Neuronal stem cell (in vitro differentiated cells): ENCODE measurements around the gene RELN. TPM values are rescaled to one million over a fixed set of nuclear protein-coding genes. Genes with fewer than 3 reads are reported as not detected.

Experiments
- DNase-seq: peaks from one replicate; pipeline ENCODE4 v3.0.0-alpha.2; 2013; ENCODE audit warnings: low spot score
- H2AFZ ChIP-seq: one replicate; pipeline ENCODE4 v1.6.1; 2013; ENCODE audit warnings: mild to moderate bottlenecking, low read length, inconsistent platforms
- H2AK5ac ChIP-seq: 2 replicates; pipeline ENCODE4 v1.6.1; 2013; ENCODE audit warnings: low read depth, mild to moderate bottlenecking, inconsistent platforms, low read length, moderate library complexity, mixed read lengths
- H2BK120ac ChIP-seq: 2 replicates; pipeline ENCODE4 v1.6.1; 2013; ENCODE audit warnings: low read depth, mild to moderate bottlenecking, inconsistent platforms, low read length, moderate library complexity, mixed read lengths
- H2BK12ac ChIP-seq: one replicate; pipeline ENCODE4 v1.6.1; 2013; ENCODE audit warnings: low read length, inconsistent platforms
- H2BK15ac ChIP-seq: 2 replicates; pipeline ENCODE4 v1.6.1; 2013; ENCODE audit warnings: mild to moderate bottlenecking, low read length, inconsistent platforms, mixed read lengths
- H2BK5ac ChIP-seq: one replicate; pipeline ENCODE4 v1.6.1; 2013; ENCODE audit warnings: inconsistent platforms, mild to moderate bottlenecking, low read length, moderate library complexity
- H3K14ac ChIP-seq: one replicate; pipeline ENCODE4 v1.6.1; 2013; ENCODE audit warnings: low read length, inconsistent platforms
- H3K18ac ChIP-seq: 2 replicates; pipeline ENCODE4 v1.6.1; 2013; ENCODE audit warnings: low read length, inconsistent platforms
- H3K23ac ChIP-seq: 2 replicates; pipeline ENCODE4 v1.6.1; 2013; ENCODE audit warnings: low read depth, mild to moderate bottlenecking, mixed read lengths, low read length, inconsistent platforms; ENCODE audit not compliant: poor library complexity
- H3K27ac ChIP-seq: replicated peaks from 3 replicates; pipeline ENCODE4 v1.5.1; 2013; ENCODE audit warnings: low read length, inconsistent platforms
- H3K27me3 ChIP-seq, 3 experiments: 2 replicates each; pipeline ENCODE4 v1.6.1; 2013; ENCODE audit warnings: low read length in 3 of 3, mild to moderate bottlenecking in 2 of 3, inconsistent platforms in 1 of 3, low read depth in 1 of 3, mixed read lengths in 1 of 3, moderate library complexity in 1 of 3; ENCODE audit not compliant: control insufficient read depth in 3 of 3, insufficient read depth in 3 of 3
- H3K36me3 ChIP-seq, 2 donors: replicated peaks in 1 of 2; 2 replicates each; pipeline ENCODE4 v1.6.1; 2013; ENCODE audit warnings: low read length in 2 of 2; ENCODE audit not compliant: control insufficient read depth in 2 of 2, insufficient read depth in 2 of 2
- H3K4ac ChIP-seq: 2 replicates; pipeline ENCODE4 v1.6.1; 2013; ENCODE audit warnings: inconsistent platforms, mild to moderate bottlenecking, low read length, moderate library complexity
- H3K4me1 ChIP-seq, 2 donors: 1 replicate in 1 of 2; 2 replicates in 1 of 2; pipeline ENCODE4 v1.6.1; 2013; ENCODE audit warnings: low read length in 2 of 2, low read depth in 1 of 2; ENCODE audit not compliant: control insufficient read depth in 2 of 2, insufficient read depth in 1 of 2
- H3K4me2 ChIP-seq: one replicate; pipeline ENCODE4 v1.6.1; 2013; ENCODE audit warnings: mild to moderate bottlenecking, low read length, inconsistent platforms; ENCODE audit not compliant: insufficient read depth, poor library complexity, severe bottlenecking
- H3K4me3 ChIP-seq, 2 donors: 2 replicates each; pipeline ENCODE4 v1.5.1; 2013; ENCODE audit warnings: low read length in 2 of 2, mild to moderate bottlenecking in 2 of 2, inconsistent platforms in 1 of 2, moderate library complexity in 1 of 2
- H3K79me1 ChIP-seq: one replicate; pipeline ENCODE4 v1.6.1; 2013; ENCODE audit warnings: low read depth, mild to moderate bottlenecking, inconsistent platforms, low read length, moderate library complexity
- H3K9ac ChIP-seq: one replicate; pipeline ENCODE4 v1.6.1; 2013; ENCODE audit warnings: mild to moderate bottlenecking, low read depth, low read length, inconsistent platforms; ENCODE audit not compliant: poor library complexity
- H3K9me3 ChIP-seq, 2 donors: replicated peaks in 1 of 2; 2 replicates each; pipeline versions ENCODE3 to v1.6.1; 2013; ENCODE audit warnings: low read length in 2 of 2, mild to moderate bottlenecking in 2 of 2, inconsistent platforms in 1 of 2, low read depth in 1 of 2, mixed read lengths in 1 of 2, moderate library complexity in 1 of 2; ENCODE audit not compliant: control insufficient read depth in 2 of 2, insufficient read depth in 1 of 2
- H4K8ac ChIP-seq: one replicate; pipeline ENCODE4 v1.6.1; 2013; ENCODE audit warnings: low read depth, mild to moderate bottlenecking, inconsistent platforms, low read length, moderate library complexity
- H4K91ac ChIP-seq: one replicate; pipeline ENCODE4 v1.6.1; 2013; ENCODE audit warnings: low read length, low read depth, mild to moderate bottlenecking, inconsistent platforms; ENCODE audit not compliant: poor library complexity
- WGBS, 2 donors: extraction: QIAGEN DNeasy Blood & Tissue Kit; methylation state at CpG; one replicate each; pipeline ENCODE4 v1.1.7; 2013; ENCODE audit warnings: missing lambda C conversion rate in 2 of 2, mixed read lengths in 1 of 2; ENCODE audit not compliant: insufficient read length in 2 of 2, insufficient replicate concordance in 1 of 2; ENCODE audit errors: extremely low coverage in 2 of 2; 5-methylcytosine and 5-hydroxymethylcytosine counted together
- small RNA-seq: library from polyadenylated mRNA; stranded (forward); fragments of <200 nt; extraction: miRNeasy Mini kit (QIAGEN cat#:217004); gene quantifications from one replicate; pipeline ENCODE3, GENCODE V24; 2013; ENCODE audit not compliant: insufficient read depth

The RELN gene

DNA sequence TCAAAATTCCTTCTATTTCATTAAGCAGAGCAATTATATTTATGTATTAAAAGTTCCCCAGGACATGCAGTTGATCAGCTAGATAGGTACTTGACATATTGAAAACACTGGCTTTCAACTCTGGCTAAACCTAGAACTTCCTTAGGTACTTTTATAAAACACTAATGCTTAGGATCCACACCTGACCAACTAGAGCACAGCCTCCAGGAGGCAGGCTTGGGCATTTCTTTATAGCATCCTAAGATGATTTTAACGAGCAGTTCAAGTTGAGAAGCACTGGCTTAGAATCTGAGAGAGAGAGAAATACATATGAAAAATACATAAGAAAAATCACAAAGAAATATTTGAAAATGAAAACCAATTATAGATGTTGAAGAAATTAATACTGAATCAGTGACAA, 564.3 kb downstream of the RELN start:
- H3K23ac ChIP-seq = no peak overlapping the region
- H2BK15ac ChIP-seq = no peak overlapping the region
- H2BK5ac ChIP-seq = no peak overlapping the region
- no peak overlapping the region for H3K27ac ChIP-seq
- H3K9ac ChIP-seq = no peak overlapping the region
- H3K27me3 ChIP-seq = no peaks in the 10 kb centered on the region
- no peaks in the 10 kb centered on the region for H3K36me3 ChIP-seq
- no peak overlapping the region for H3K18ac ChIP-seq
- no peak overlapping the region for H3K14ac ChIP-seq
- no peaks in the 10 kb centered on the region for H3K4me1 ChIP-seq
- no peaks in the 10 kb centered on the region for H3K79me1 ChIP-seq
- no peak overlapping the region for H2AK5ac ChIP-seq
- no peak overlapping the region for H4K91ac ChIP-seq
- DNase-seq = no peak
- H2AFZ ChIP-seq = no peak overlapping the region
- H4K8ac ChIP-seq = no peak overlapping the region
- H3K4me2 ChIP-seq = no peak overlapping the region
- no peak overlapping the region for H3K4me3 ChIP-seq
- no peak overlapping the region for H3K4ac ChIP-seq
- no CpG with 5 or more reads among the region's 1 CpG for WGBS, 2 donors
- no peak overlapping the region for H2BK12ac ChIP-seq
- no peaks in the 10 kb centered on the region for H3K9me3 ChIP-seq
- no peak overlapping the region for H2BK120ac ChIP-seq

DNA sequence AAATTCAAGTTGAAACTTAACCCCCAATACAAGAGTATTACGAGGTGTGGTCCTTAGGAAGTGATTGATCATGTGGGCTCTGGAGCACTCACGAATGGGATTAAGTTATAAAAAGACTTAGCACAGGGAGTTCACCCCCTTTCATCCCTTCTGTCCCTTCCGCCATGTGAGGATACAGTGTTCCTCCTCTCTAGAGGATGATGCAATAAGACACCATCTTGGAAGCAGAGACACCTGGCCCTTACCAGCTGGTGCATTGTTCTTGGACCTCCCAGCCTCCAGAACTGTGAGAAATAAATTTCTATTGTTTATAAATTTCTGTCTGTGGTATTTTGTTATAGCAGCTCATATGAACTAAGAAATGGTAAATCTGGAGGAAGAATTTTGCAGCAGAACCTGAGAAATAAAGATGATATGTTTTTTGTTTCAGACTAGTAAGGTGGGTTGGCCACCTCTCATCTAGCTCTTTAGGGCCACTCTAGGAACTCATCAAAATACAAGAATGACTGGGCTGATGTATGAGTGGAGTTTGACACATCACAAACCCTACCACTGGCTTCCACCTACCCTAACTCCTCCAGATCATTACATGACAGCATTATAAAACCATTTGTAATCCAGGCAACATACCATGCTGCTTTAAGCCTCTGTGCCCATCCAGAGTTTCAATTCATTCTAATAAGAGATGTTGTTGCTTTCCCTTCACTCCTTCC, 565.8 kb downstream of the RELN start:
- Histone ChIP-seq H3K9me3 (no peaks in the 10 kb centered on the region), H2BK120ac (no peak overlapping the region), H2AK5ac (no peak overlapping the region), H3K4me3 (no peak overlapping the region), H3K4me2 (no peak overlapping the region), H3K27me3 (no peaks in the 10 kb centered on the region), H3K79me1 (no peaks in the 10 kb centered on the region), H3K4ac (no peak overlapping the region), H4K91ac (no peak overlapping the region), H3K27ac (no peak overlapping the region), H2BK15ac (no peak overlapping the region), H3K9ac (no peak overlapping the region), H3K36me3 (no peaks in the 10 kb centered on the region), H2BK12ac (no peak overlapping the region), H3K23ac (no peak overlapping the region), H4K8ac (no peak overlapping the region), H3K14ac (no peak overlapping the region), H3K4me1 (no peaks in the 10 kb centered on the region), H3K18ac (no peak overlapping the region), H2AFZ (no peak overlapping the region), H2BK5ac (no peak overlapping the region)
- DNase-seq = no peak
- WGBS, 2 donors = no CpG with 5 or more reads among the region's 3 CpGs

Small RNAs within 50 kb of the gene (small RNA-seq; reads per million reads assigned to genes)
- not detected for gene RF00019
